Measurements from ENCODE around the gene UPK1A. TPM values are rescaled to one million over a fixed set of nuclear protein-coding genes. Genes with fewer than 3 reads are reported as not detected.

UPK1A gene
- not detected for total RNA-seq (ENCODE audit: unreplicated experiment)
- long read RNA-seq, partial matches to known transcripts, result 0 of 1 reads
- long read RNA-seq, other reads (novel, unspliced or antisense), result 1 of 1 reads

- H3K27me3 Mint-ChIP-seq (ENCODE audit: unreplicated experiment), result peaks cover 9% of the 10 kb centered on the region
- H3K4me1 Mint-ChIP-seq (ENCODE audit: unreplicated experiment), result no peaks in the 10 kb centered on the region
- no peak for DNase-seq (ENCODE audit: low spot score)
- TF ChIP-seq CTCF (IDR thresholded peaks at IDR 0.05; ENCODE audit: unreplicated experiment), result no peak
- no peaks in the 10 kb centered on the region for H3K9me3 Mint-ChIP-seq (ENCODE audit: unreplicated experiment)
- H3K36me3 Mint-ChIP-seq (ENCODE audit: low read depth, unreplicated experiment), result no peaks in the 10 kb centered on the region
- H3K27ac Mint-ChIP-seq (ENCODE audit: unreplicated experiment), result no peak within 1 kb of the TSS
- no peak within 1 kb of the TSS for H3K4me3 Mint-ChIP-seq (ENCODE audit: unreplicated experiment)
These were observed at the start of gene UPK1A for GRCh38 chr19:35666251-35666913. Gene UPK1A, plus strand, starts transcription at chr19:35666517. Its CDS starts 296 bp downstream, at chr19:35666813.

- peaks cover 15% of the 10 kb centered on the region for H3K27me3 Mint-ChIP-seq (ENCODE audit: unreplicated experiment)
- DNase-seq (ENCODE audit: low spot score), result no peak
- H3K4me1 Mint-ChIP-seq (ENCODE audit: unreplicated experiment), result peaks cover 6% of the 10 kb centered on the region
- no peak overlapping the region for H3K27ac Mint-ChIP-seq (ENCODE audit: unreplicated experiment)
- no peak for TF ChIP-seq CTCF (IDR thresholded peaks at IDR 0.05; ENCODE audit: unreplicated experiment)
- H3K9me3 Mint-ChIP-seq (ENCODE audit: unreplicated experiment), result no peaks in the 10 kb centered on the region
- H3K4me3 Mint-ChIP-seq (ENCODE audit: unreplicated experiment), result no peak overlapping the region
- peaks cover 33% of the 10 kb centered on the region for H3K36me3 Mint-ChIP-seq (ENCODE audit: low read depth, unreplicated experiment)
These were observed 47.5 kb upstream of the UPK1A start for GRCh38 chr19:35618857-35619256.

GRCh38 chr19:35619290-35619923 lies 46.9 kb upstream of the UPK1A start:
- peaks cover 3% of the 10 kb centered on the region for H3K4me1 Mint-ChIP-seq (ENCODE audit: unreplicated experiment)

GRCh38 chr19:35620001-35620400 lies 46.3 kb upstream of the UPK1A start:
- Mint-ChIP-seq H3K4me1 (ENCODE audit: unreplicated experiment) (no peaks in the 10 kb centered on the region), H3K4me3 (ENCODE audit: unreplicated experiment) (no peak overlapping the region), H3K9me3 (ENCODE audit: unreplicated experiment) (no peaks in the 10 kb centered on the region), H3K27ac (ENCODE audit: unreplicated experiment) (no peak overlapping the region), H3K36me3 (ENCODE audit: low read depth, unreplicated experiment) (peaks cover 29% of the 10 kb centered on the region), H3K27me3 (ENCODE audit: unreplicated experiment) (peaks cover 14% of the 10 kb centered on the region)
- no peak for DNase-seq (ENCODE audit: low spot score)
- no peak for TF ChIP-seq CTCF (IDR thresholded peaks at IDR 0.05; ENCODE audit: unreplicated experiment)

More at GRCh38 chr19:35619290-35619923, 46.9 kb upstream of the UPK1A start:
- TF ChIP-seq CTCF (IDR thresholded peaks at IDR 0.05; ENCODE audit: unreplicated experiment), result no peak
- no peak overlapping the region for H3K4me3 Mint-ChIP-seq (ENCODE audit: unreplicated experiment)
- no peak for DNase-seq (ENCODE audit: low spot score)
- H3K27ac Mint-ChIP-seq (ENCODE audit: unreplicated experiment), result no peak overlapping the region
- H3K27me3 Mint-ChIP-seq (ENCODE audit: unreplicated experiment), result peaks cover 15% of the 10 kb centered on the region
- H3K36me3 Mint-ChIP-seq (ENCODE audit: low read depth, unreplicated experiment), result peaks cover 32% of the 10 kb centered on the region
- H3K9me3 Mint-ChIP-seq (ENCODE audit: unreplicated experiment), result no peaks in the 10 kb centered on the region

- Mint-ChIP-seq H3K27ac (ENCODE audit: unreplicated experiment) (peak overlapping the region; percentile 30), H3K9me3 (ENCODE audit: unreplicated experiment) (no peaks in the 10 kb centered on the region)
These were observed 44.6 kb upstream of the UPK1A start for GRCh38 chr19:35621708-35622107.

More at GRCh38 chr19:35621708-35622107, 44.6 kb upstream of the UPK1A start:
- H3K4me1 Mint-ChIP-seq (ENCODE audit: unreplicated experiment), result no peaks in the 10 kb centered on the region
- DNase-seq (ENCODE audit: low spot score), result no peak
- H3K27me3 Mint-ChIP-seq (ENCODE audit: unreplicated experiment), result peaks cover 14% of the 10 kb centered on the region
- peaks cover 25% of the 10 kb centered on the region for H3K36me3 Mint-ChIP-seq (ENCODE audit: low read depth, unreplicated experiment)
- H3K4me3 Mint-ChIP-seq (ENCODE audit: unreplicated experiment), result peak overlapping the region; percentile 51
- no peak for TF ChIP-seq CTCF (IDR thresholded peaks at IDR 0.05; ENCODE audit: unreplicated experiment)

All from endothelial cell (in vitro differentiated cells).